HG03342 (cell line): ENCODE results near the gene FOXO3.

ENCODE experiments used
- ATAC-seq: cut with Tn5 transposase; IDR thresholded peaks from one replicate; pipeline ENCODE4 v1.9.1; 2021; ENCODE audit warnings: mild to moderate bottlenecking, moderate library complexity; ENCODE audit not compliant: unreplicated experiment

FOXO3 gene

DNA sequence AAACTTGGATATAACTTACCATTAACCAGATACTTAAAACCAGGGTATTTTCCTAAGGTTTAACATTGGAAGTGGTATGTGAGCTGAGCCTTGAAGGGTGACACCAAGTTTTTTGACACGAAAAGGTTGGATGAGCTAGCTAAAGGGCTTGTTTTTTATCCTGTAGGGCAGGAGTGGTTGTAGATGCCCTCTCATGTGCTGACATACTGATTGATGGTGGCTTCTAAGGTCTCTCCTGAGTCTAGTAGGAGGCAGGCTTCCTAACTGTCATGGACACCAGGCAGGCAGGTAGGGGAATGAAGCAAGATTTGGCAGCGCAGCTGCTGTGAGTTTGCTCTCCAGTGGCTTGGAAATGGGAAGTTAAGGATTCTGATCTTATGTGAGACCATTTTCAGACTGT is 66.1 kb downstream of the FOXO3 start:
- ATAC-seq = no peak

DNA sequence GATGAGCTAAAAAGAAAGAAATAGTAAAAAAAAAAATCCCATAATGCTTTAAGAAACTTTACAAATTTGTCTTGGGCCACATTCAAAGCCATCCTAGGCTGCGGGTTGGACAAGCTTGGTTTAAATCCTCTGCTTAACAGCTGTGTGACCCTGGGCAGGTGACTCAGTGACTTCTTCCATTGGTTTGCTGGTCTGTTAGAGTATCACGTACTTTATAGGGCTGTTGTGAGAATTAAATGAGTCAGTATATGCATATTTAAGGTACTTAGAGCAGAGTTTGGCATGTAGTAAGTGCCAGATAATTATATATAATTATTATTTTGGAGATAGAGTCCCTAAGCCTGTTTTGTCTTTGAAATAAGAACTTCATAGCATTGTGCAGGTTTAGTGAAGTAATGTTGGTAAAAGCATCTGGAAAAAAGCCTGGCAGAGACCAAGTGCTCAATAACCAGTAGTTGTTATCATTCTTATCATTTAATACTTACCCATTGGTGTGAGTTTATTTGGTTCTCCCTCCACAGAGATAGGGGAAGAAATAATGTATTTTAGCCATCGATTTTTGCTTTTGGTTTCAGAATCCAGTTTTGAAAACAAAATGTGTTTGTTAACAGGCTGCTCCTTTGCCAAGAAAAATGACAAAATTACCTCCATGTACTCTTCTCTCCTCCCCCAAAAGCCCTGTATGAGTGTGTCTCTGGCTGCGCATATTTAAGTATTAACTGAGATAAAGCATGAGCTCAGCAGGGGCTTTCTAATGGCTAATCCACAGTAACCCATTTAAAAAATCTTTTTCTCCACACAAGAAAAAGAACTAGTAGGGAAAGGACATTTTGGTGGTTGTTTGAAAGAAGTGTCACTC is 67.2 kb downstream of the FOXO3 start:
- no peak for ATAC-seq

DNA sequence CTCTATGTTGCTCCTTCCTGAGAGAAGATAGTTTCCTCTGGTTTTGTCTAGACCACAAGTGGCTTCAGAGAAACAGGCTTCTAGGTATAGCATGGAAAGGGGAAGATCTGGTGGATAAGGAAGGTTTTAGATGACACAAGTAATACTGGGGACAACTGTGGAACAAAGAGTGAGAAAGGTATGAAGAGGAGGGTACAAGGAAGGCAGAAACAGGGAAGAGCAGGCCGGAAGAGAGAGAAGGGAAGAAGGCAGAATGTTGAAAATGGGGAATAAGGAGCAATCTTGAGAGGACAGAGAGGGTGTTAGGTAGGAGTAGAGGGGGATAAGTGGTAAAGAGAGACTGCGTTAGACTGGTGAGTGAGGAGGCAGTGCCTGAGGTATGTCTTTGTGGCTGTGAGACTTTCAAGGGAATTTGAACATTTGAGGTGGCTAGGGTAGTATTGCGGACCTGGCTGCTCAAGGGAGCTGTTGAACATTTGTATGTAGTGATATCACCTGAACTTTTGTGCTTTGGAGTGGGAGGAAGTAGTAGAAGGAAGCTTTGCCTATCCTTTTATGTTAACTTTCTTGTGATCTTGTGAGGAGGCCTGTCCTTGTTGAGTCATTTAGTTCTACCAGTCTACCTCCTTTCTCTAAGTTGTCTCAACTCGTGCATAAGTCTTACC is 69.5 kb downstream of the FOXO3 start:
- no peak for ATAC-seq

DNA sequence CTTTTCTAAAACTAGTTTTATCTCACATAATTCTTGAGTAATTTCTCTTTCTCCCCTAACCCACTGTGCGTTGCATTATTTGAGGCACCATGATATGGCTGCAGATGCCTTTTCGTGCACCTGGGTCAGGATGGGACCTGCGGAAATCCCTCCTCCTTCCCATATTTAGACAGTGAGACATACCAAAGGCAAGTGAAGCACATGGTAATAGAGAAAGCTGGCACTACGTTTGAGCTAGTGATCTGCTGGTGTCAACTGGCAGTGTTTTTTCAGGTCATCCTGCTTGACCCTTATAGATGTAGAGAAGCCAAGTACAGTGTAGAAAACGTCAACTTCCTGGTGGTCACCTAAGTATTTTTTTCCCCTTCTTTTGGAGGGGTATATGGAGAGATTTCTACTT is 71.7 kb downstream of the FOXO3 start:
- no peak for ATAC-seq

DNA sequence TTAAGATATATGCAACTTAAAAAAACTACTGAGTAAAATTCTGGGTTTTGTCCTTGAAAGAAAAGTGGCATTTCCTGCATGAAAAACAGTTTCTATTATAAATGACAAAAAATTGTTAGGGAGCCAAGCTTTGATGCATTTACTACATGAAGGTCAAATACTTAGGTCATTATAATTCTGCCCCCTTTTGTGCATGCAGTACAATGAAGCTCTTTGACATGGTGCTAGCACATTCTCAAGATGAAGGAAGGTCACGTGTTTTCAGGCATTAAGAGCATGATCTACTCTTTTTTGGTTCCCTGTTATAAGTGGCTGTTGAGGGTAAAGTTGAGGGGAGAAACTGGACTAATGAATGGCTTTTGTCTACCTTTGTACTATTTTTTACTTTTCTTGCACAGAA is 72.7 kb downstream of the FOXO3 start:
- ATAC-seq = no peak

DNA sequence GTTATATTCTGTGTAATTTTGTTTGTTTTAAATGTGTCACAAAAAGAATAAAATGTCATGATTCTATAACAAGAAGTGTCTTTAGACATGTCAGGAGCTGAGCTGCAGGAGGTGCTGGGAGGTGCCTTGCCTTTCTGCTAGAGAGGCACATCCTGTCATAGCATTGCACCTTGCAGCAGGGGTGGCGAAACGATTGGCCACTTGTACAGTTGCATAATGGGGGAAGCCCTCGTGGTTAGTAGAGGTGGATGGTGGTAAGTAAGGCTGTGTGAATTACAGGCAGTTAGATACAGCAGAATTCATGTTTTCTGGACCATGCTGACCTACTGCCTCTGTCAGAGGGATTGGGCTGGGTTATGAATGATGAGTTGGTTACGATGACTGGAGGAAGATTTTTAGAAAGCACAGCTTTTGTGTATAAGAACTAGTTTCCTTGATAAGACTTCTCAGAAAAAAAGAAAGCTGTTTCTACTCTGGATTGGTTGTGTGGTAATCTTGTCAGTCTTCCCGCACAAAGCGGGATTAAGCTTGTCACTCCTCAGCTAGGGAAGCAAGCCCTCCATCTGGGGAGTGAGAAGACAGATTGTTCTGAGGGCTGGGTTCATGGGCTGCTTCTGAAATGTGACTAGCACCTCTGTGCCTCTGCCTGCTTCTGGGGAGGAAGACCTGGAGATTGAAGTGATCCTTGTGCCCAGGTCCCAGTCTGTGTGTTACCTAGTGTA is 74.9 kb downstream of the FOXO3 start:
- ATAC-seq = no peak

DNA sequence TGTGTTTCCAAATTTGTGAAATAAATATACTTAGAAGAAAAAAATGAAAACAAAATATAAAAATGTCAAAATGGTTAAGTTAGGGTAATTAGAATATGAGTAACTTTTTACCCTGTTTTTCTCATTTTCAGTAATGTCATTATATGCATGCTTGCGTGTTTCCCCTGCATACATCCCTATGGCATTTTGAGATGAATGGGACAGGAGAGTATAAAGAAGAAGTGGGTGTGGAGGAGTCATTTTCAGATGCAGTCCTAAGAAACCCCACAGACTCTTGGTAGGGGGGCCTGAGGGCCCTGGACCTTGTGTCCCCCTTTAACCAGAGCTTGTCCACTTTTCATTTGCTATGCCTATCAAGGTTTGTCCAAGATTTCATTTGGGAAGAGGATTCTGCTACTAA is 77.2 kb downstream of the FOXO3 start:
- ATAC-seq = no peak

DNA sequence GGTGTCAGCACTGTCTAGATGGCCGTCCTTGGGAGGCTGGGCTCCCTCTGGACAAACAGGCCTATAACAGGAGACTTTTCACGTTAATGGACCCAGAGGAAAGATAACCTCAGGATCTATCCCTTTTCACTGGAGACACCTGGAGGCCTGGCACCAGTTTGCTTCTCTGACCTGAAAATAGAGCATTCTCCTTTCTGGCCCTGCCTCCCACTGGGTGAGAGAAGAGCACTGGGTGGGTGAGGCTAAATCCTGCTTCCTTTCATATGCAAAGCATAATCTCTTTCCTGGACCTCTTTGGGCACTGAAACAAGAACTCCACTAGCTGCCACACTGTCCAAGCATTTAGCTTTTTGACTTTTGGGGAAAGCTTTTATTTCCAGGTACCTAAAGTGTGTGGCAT is 78.3 kb downstream of the FOXO3 start:
- ATAC-seq = no peak

DNA sequence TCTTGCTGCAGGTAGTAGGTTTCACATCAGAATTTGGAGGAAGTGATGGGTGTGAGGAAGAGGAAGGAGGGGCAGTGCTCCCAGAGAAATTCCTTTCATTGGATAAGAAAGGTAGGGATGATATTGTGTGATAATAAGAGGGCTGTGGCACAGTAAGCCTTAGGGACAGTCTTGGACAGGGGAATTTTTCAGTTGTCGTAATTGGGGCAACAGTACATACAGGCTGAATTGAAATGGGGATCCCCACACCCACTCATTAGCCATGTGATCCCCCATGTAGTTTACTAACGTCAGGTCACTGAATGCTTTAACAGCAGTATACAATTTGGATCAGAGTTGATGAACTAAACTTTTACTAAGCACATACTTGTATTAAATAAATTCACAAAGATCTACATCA is 79.4 kb downstream of the FOXO3 start:
- no peak for ATAC-seq

DNA sequence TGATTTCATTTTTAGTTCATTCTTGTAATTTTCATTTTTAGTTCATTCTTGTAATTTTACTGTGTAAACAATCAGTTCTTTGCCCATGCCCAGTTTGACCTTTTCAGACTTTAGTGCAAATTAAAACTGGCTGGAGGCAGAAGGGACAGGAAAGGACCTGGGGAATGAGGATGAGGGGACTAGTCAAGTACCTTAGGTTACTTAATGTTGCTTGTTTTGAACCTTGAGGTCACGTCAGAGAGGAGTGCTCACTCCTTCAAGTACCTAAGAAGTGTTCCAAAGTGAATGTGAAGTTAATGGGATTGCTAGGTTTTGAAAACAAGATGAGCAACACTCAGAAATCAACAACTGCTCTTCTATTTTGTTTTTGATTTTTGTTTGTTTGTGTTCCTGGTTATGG is 82.5 kb downstream of the FOXO3 start:
- ATAC-seq = no peak

DNA sequence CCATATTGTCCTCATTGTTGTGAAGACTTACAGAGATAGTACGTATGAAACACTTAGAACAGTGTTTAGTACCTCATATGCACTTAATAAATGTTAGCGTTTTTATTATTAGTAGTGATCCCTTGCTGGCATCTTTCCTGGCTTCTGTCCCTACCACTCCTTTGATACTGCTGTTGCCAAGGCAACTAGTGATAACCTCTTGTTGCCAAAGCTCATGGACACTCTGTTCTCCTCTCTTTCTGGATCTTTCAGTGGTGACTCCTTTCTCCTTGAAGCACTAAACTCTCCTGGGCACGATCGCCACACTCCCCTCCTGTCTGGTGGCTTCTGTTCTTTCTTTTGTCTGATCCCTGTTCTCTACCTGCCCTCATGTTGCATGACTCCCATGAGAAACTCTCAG is 83.5 kb downstream of the FOXO3 start:
- ATAC-seq = no peak

DNA sequence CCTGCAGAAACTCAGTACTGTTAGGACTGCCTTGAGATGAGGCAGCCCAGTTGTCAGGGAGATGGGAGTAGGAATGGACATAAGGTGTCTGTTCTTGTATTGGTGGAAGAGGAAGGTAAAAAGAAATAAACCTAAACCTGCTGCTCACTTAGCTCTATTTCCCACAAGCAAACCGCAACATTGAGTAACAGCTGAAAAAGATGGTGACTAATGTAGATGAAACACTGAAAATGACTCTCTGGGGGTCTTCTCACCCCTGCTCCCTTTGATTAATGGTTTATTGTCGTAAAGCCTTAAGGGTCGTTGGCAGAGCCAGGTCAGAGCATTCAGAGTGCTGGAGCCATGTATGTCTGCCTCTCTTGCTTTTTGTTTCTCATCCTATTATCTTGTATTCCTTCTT is 87.5 kb downstream of the FOXO3 start:
- no peak for ATAC-seq

DNA sequence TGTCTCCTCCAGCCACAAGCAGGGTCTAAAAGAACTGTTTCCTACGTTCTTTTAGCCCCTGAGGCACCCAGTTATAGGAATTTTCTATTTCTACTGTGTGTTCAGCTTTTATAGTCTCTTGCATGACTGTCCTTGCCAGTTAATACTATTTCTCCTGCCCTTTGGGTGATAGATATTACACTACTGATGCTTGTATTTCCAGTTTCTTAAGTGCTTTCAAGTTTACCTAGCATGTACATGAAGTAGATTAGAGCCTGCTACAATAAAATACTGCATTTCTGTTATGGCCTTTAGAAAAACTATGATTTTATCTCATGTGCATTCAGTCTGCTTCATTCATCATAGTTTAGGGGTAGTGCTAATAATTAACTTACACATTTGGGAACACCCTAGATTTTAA is 89.6 kb downstream of the FOXO3 start:
- no peak for ATAC-seq

DNA sequence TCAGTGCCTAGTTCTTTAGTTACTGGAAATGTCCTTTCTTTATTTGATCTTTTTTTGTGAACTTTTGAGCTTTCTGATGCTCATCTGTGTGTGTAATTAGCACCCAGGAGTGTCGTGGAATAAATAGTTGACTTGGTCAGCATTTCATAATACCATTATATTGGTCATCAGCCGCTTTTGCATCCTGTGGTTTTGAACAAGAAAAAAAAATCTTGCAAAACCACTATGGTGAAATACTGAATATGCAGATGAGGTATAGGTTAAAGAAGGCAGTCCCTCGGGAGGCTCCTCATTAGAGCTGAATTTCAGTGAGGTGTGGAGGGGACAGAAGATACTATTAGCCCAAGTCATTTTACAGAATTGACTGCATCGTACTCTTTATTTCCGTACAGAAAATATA is 90.1 kb downstream of the FOXO3 start:
- ATAC-seq = no peak

DNA sequence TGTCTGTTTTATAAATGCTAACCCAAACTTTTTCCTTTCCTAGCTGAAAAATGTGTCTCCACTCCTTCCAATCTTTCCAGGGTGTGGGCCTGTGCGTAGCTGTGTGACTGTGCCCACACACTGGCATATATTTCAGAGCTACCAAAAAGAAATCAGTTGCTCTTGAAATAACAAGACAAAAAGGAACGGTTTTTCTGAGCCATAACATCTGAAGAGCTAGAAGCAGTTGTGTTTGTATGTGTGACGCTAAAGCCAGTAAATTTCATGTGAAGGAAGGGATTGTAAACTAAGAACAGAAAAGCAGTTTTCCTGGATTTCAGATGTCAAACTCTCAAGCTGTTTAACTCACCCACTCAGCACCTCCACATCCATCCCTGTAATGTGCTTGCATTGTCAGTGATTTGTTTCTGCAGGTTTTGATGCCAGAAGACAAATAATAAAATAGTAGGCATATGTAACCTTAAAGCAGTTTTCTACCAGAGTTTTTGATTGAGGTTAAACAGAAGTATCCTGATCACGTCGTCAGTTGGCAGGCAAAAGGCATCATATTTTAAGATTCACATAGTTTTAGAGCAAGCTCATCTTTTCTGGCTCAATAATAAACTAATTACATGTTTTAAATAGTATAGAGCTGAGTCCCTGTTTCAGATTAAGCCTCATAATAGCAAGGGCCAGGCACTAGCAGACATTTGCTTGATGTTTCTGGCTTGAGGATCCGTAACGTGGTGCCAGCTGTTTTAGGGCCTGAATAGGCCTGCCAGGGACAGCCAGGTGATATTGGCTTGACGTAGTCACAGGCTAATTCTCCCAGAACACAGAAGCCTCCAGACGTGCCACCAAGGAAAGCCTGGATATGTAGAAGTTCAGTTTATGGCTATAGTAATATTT is 90.9 kb downstream of the FOXO3 start:
- ATAC-seq = no peak

DNA sequence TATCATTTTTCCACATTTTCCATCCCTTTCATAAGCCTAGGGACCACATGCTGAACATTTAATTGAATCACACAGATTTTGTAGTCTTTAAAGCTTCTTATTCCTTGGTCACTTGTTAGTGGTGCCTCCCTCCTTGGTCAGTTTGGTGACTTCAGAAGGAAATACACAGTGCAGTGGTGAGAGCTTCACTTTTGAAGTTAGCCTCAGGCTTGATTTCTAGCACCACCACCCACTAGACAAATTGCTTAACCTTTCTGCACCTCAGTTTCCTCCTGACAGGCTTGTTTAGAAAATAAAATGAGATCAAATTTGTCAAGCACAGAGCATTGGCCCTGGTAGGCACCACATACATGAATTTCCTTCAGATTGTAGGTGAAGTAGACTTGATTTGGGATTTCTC is 91.7 kb downstream of the FOXO3 start:
- no peak for ATAC-seq

DNA sequence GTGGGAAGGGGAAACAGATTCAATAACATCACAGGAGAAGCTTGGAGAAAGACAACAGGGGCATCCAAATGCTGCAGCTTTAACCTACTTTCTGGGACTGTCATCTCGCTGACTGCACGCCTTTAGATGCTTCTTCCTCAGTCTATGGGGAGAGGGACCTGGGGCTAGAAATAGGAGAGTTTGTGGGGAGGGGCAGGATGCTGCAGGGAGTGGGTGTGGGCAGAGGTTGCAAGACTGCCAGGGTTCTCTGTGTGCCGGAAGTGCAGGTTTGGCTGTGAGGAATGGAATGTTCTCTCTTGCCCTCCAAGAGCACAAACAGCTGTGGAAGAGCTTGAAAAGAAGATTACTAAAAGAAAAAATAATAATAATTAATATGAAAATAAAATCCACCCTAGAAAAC is 93.2 kb downstream of the FOXO3 start:
- ATAC-seq = no peak

DNA sequence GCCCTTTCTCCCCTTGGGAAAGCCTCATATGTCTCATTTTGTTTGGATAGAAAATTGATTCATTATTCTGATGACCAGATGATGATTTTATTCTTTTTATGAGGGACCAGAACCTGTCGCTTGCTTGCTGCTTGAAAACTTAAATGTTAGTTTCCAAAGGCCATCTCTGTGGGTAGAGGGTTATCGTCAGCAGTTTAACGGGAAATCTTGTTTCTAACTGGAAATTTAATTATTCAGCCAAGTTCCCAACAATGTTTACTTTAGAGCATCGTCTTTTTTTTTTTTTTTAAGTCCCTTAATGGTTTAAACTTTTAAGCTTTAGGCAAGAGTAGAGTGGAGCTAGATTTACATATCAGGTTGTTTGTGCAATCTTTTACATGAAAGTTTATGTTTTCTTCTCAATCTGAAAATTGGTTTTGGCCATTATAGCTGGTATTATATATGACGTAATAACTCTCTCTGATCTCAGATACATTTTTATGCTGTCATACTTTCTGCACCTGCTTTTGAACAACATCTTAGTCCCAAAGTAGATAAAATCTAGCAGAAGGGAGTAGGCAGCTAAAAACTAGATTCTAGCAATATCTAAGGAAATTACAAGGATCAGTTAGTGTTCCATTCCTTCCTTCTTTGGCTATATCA is 93.9 kb downstream of the FOXO3 start:
- no peak for ATAC-seq

DNA sequence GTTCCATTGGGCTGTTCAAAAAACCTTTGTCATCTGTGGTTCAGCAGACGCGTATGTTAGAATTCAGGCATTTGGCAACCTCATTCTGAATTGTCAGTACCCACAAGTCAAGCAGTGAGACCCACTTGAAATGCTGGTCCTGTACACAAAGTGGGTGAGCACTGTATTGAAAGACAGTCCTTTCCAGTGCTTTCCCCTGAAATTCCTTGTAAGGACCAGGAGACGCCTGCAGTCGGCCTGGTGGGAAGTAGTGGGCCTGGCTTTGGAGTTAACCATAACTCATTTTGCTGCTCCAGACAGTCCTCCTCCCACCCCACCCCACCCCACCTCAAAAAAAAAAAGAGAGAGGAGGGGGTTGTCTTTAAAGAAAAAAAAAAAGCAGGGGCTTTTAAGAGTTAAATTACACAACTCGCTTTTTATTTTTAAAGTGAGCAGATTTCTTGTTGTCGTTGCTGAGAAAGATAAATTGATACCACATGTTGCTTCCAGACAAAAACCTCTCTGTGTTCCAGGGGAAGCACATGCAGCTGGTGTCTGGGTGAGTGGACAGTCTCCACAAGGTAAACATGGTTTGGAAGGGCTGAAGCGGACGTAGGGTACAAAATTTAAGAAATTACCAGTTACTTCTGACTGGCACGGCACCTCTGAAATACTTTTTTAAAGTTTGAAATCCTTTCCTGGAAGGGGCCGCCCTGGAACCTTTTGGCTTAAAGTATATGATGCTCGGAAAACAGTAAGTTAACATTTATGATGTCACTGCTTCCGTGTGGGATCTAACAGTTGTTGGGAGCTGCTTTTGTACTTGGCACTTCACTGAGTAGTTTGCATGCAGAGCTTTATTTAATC is 95.3 kb downstream of the FOXO3 start:
- ATAC-seq = no peak

DNA sequence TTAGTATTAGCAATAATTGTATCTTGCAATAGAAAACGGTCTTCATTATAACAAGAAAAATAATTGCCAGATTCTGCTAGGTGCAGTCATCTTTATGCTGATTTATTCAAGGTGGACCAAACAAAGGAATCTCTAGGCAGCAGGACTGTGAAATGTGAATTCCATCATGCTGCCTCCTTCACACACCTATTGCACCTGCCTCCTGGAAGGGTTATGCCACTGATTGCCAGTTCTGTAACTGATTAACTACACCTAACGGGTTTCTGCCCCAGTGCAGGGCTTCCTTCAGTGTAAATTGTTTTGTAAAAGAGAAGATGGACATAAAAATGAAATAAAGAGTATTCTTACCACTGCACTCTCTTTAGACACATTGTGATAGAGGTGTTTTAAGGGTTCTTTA is 96.1 kb downstream of the FOXO3 start:
- no peak for ATAC-seq
